Measurements from ENCODE around the gene PLRG1. TPM values are rescaled to one million over a fixed set of nuclear protein-coding genes. Genes with fewer than 3 reads are reported as not detected.
"Not testable (repeated sequence)": the region's sequence is repeated elsewhere in the genome, so short reads cannot be mapped to it uniquely, and the experiment has no call there.

The PLRG1 gene
- 10 to 100 TPM; 50.3 to 69.9 (median 63.5) TPM for total RNA-seq

DNA sequence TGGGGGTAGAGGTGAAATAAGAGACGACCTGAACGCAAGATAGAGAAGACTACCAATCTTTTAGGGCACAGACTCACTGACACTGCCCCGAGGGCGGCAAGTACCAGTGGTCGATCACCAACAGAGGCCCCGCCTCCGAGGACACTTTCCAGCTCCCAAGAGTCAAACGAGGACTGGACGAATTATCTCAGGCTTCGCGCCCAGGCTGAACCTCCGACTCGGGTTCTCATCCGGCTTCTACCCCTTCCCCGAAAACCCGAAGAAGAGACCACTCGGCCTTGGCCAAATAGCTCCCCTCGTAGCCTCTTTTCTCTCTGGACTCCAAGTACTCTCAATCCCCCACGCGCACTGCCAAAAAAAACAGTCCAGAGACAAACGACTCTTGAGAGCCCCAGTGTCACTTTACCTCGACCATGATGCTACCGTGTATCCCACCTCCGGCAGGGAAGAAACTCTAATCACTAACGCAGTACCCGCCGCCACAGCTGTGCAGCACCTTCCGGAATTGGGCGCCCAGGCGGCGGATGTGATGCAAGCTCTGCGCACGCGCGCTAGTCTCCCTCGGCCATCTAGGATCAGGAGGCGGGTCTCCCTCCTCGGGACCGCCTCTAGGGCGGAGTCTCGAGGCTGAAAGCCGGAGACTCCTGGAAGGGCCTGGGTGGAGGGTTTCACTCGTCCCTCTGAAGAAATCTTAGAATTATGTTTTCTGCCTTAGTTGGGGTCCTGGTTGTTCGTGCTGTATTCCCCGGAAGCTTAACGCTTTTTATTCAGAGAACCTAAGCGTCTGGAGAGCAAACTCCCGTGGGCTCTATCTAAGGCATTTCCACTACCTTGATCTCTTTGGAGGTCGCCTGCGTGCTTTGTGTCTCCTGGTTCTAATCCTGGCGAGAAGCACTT lies at the start of gene PLRG1:
Gene PLRG1 (minus strand): TSS at position 507 of the 897 bp plus-strand sequence. CDS start 92 bp downstream, at position 415.
- H3K36me3 ChIP-seq = peaks cover 11 to 16% of the 10 kb centered on the region in 2 donors
- H3K4me3 ChIP-seq (replicated peaks in 1 of 3) = peak within 1 kb of the TSS; percentile 11 to 91 (median 52)
- peak within 1 kb of the TSS; percentile 46 to 83 (median 70) for H3K27ac ChIP-seq
- 1% methylated on average over 37 to 49 of the region's 51 CpGs for WGBS, 2 donors
- no peaks in the 10 kb centered on the region for H3K9me3 ChIP-seq
- TF ChIP-seq, protein P1, sequence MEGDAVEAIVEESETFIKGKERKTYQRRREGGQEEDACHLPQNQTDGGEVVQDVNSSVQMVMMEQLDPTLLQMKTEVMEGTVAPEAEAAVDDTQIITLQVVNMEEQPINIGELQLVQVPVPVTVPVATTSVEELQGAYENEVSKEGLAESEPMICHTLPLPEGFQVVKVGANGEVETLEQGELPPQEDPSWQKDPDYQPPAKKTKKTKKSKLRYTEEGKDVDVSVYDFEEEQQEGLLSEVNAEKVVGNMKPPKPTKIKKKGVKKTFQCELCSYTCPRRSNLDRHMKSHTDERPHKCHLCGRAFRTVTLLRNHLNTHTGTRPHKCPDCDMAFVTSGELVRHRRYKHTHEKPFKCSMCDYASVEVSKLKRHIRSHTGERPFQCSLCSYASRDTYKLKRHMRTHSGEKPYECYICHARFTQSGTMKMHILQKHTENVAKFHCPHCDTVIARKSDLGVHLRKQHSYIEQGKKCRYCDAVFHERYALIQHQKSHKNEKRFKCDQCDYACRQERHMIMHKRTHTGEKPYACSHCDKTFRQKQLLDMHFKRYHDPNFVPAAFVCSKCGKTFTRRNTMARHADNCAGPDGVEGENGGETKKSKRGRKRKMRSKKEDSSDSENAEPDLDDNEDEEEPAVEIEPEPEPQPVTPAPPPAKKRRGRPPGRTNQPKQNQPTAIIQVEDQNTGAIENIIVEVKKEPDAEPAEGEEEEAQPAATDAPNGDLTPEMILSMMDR (IDR thresholded peaks at IDR 0.05) = peak in 4 of 6 experiments; percentile 26 to 60 (median 48)
- TF ChIP-seq POLR2A (IDR thresholded peaks at IDR 0.05) = peak; percentile 10 to 88
- intact Hi-C loops (cut with DNase I) = loop anchor here (10.0 kb wide), 1 partner anchor 45 kb away; no protein-coding TSS in a partner anchor
- peak; percentile 97 to 98 for DNase-seq
- H3K4me1 ChIP-seq = peaks cover 10 to 15% of the 10 kb centered on the region in 2 donors
- H3K27me3 ChIP-seq = no peaks in the 10 kb centered on the region

DNA sequence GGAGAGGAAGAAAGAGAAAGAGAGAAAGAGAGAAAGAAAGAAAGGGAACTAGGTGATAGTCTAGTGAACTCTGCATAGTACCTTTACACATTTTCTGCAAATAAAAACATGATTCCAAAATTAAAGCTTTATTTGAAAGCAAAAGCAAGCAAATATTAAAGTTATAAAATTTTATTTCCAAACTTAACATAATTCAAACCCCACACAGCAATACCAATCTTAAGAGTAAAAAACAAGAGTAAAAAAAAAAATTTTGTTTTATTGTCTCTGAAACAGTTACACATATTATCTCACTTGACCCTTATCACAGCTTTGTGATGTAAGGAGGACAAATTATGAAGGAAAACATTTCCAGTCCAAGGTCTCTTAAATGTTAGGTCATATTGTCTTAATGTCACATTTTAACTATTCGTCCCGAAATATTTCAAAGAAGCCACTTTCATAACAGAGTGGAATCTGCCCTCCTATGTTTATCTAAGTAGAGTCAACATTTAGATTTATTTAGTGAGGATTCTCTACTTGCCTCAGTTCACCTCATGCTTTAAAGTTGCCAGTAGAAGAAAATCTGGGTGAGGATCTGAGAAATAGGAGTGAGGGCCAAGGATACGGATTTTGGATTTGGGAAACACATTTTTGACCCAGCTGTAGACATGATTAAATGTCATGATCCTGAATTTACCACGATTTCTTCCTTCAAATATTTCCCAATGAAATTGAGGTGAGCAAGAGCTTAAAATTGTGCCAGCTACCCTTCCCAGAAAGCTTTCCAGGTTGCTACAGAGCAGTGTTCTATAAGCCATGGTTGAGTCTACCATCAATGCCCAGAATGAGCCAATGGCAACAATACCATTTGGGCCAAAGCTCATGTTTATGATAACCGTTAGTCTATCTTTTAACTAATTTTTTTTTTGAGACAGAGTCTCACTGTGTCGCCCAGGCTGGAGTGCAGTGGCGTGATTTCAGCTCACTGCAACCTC lies 47.9 kb upstream of the PLRG1 start:
- no peak overlapping the region for H3K27ac ChIP-seq
- TF ChIP-seq, protein P1 (IDR thresholded peaks at IDR 0.05) = no peak
- no peak for TF ChIP-seq POLR2A (IDR thresholded peaks at IDR 0.05)
- no peaks in the 10 kb centered on the region for H3K36me3 ChIP-seq
- DNase-seq = no peak
- H3K4me3 ChIP-seq (replicated peaks in 1 of 3) = no peak overlapping the region
- WGBS, 2 donors = 86 to 87% methylated on average over 7 of the region's 7 CpGs
- intact Hi-C loops (cut with DNase I) = no loop called here
- no peaks in the 10 kb centered on the region for H3K27me3 ChIP-seq
- no peaks in the 10 kb centered on the region for H3K4me1 ChIP-seq
- H3K9me3 ChIP-seq = no peaks in the 10 kb centered on the region

DNA sequence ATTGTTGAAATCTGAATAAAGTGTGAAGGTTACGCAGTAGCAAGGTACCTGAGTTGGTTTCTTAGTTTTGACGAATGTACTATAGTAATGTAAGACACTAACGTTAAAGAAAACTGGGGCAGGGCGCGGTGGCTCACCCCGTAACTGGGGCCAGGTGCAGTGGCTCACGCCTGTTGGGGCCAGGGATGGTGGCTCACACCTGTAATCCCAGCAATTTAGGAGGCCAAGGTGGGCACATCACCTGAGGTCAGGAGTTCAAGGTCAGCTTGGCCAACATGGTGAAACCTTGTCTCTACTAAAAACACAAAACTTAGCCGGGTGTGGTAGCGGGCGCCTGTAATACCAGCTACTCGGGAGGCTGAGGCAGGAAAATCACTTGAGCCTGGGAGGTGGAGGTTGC lies 47.1 kb upstream of the PLRG1 start:
- intact Hi-C loops (cut with DNase I); H3K36me3 ChIP-seq; H3K27me3 ChIP-seq; H3K27ac ChIP-seq; H3K4me3 ChIP-seq (replicated peaks in 1 of 3); DNase-seq; H3K4me1 ChIP-seq; H3K9me3 ChIP-seq: not testable (repeated sequence)
- 90 to 93% methylated on average over 11 of the region's 11 CpGs for WGBS, 2 donors

DNA sequence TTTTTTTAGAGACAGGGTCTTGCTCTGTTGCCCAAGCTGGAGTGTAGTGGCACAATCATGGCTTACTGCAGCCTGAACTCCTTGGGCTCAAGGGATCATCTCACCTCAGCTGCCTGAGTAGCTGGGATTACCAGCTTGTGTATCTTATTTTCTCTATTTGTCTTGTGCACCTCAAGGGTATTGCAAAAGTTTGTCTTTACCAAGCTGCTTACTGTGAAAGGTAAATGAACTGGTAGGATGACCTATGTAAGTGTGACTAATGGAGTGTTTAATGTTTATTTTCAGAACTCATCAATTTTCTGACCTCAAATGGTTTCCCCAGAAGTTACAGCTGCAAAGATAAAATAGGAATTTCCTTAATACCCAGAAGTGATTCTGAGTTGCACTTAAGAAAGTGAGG lies 45.6 kb upstream of the PLRG1 start:
- no peak for DNase-seq
- intact Hi-C loops (cut with DNase I) = no loop called here
- no peak for TF ChIP-seq POLR2A (IDR thresholded peaks at IDR 0.05)
- TF ChIP-seq, protein P1 (IDR thresholded peaks at IDR 0.05) = no peak
- Histone ChIP-seq H3K27me3 (no peaks in the 10 kb centered on the region), H3K36me3 (no peaks in the 10 kb centered on the region), H3K9me3 (no peaks in the 10 kb centered on the region), H3K27ac (no peak overlapping the region), H3K4me3 (replicated peaks in 1 of 3) (no peak overlapping the region), H3K4me1 (no peaks in the 10 kb centered on the region)

DNA sequence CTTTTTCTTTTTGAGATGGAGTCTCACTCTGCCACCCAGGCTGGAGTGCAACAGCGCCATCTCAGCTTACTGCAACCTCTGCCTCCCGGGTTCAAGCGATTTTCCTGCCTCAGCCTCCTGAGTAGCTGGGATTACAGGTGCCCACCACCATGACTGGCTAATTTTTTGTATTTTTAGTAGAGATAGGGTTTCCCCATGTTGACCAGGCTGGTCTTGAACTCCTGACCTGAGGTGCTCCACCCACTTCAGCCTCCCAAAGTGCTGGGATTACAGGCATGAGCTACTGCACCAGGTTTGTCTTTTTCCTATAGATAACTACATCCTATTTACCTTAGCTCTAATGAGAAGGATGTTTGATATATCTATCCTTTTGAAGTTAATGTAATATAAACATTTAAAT lies 44.1 kb upstream of the PLRG1 start:
- H3K4me1 ChIP-seq; H3K4me3 ChIP-seq (replicated peaks in 1 of 3); H3K27me3 ChIP-seq; DNase-seq; H3K36me3 ChIP-seq; intact Hi-C loops (cut with DNase I); H3K9me3 ChIP-seq; H3K27ac ChIP-seq: not testable (repeated sequence)
- WGBS, 2 donors = 86 to 96% methylated on average over 3 of the region's 3 CpGs

Data from thyroid gland (tissue), 4 donors.